ENCODE measurements around the gene SYT17.

DNA sequence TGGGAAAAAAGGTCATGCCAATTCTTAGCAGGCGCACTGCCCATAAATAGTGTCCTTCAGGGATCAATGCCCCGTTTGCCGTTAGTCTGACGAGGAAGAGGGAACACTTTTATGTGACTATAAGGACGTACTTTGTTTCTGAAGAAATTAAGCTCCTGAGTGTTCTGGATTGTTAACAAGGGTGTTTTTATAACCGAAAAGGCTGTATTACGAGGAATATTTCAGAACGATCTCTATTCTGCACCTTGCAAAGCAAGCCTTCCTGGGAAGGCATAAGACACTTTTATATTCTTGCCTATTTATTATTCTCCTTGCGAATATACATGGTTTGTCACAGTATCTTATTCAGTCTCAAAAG, 24.5 kb upstream of the SYT17 start:
- TF ChIP-seq, protein P1, sequence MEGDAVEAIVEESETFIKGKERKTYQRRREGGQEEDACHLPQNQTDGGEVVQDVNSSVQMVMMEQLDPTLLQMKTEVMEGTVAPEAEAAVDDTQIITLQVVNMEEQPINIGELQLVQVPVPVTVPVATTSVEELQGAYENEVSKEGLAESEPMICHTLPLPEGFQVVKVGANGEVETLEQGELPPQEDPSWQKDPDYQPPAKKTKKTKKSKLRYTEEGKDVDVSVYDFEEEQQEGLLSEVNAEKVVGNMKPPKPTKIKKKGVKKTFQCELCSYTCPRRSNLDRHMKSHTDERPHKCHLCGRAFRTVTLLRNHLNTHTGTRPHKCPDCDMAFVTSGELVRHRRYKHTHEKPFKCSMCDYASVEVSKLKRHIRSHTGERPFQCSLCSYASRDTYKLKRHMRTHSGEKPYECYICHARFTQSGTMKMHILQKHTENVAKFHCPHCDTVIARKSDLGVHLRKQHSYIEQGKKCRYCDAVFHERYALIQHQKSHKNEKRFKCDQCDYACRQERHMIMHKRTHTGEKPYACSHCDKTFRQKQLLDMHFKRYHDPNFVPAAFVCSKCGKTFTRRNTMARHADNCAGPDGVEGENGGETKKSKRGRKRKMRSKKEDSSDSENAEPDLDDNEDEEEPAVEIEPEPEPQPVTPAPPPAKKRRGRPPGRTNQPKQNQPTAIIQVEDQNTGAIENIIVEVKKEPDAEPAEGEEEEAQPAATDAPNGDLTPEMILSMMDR (IDR thresholded peaks at IDR 0.05): no peak
- TF ChIP-seq POLR2AphosphoS5 (IDR thresholded peaks at IDR 0.05; ENCODE audit: insufficient read depth in 1 of 2, low read depth in 1 of 2): no peak
- TF ChIP-seq POLR2A (IDR thresholded peaks at IDR 0.05): no peak

Data from vagina (tissue), 2 donors.